Measurements from ENCODE around the gene C2orf76.

DNA sequence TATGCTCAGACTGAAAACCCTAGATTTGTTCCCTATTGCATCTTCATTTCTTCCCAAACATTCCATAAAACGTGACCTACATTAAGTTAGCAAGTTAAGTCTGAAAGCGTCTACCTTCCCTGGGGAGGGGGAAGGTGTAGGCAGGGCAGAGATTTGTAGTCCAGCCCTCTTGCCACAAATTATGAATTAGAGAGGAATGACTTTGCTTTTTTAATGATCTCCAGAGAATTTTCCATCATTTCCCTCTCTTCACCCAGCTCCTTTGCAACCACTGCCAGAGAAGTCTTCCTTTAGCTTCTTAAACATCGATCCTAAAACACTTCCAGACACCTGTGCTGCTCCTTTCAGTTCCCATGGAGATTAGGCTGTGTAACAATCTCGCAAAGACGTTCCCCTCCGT is 1.2 kb downstream of the C2orf76 start:
- TF ChIP-seq YY1 (IDR thresholded peaks at IDR 0.05; ENCODE audit: low read depth) (no peak), RXRA (IDR thresholded peaks at IDR 0.05; ENCODE audit: borderline replicate concordance, low read depth) (no peak), TAF1 (IDR thresholded peaks at IDR 0.05; ENCODE audit: borderline replicate concordance, low read depth, low read length) (no peak), MEF2A (IDR thresholded peaks at IDR 0.05; ENCODE audit: borderline replicate concordance, low read depth) (no peak), EP300 (IDR thresholded peaks at IDR 0.05; ENCODE audit: borderline replicate concordance in 1 of 2, low read depth in 1 of 2, low read length in 1 of 2) (no peak), POLR2AphosphoS5 (IDR thresholded peaks at IDR 0.05; ENCODE audit: low read depth, low read length) (no peak), NRF1 (IDR thresholded peaks at IDR 0.05; ENCODE audit: low read depth, low read length) (no peak), SIN3A (IDR thresholded peaks at IDR 0.05; ENCODE audit: borderline replicate concordance, low read depth, low read length) (no peak), GATA2 (CRISPR knock-in tag; IDR thresholded peaks at IDR 0.05) (no peak)
- TF ChIP-seq, protein P1, sequence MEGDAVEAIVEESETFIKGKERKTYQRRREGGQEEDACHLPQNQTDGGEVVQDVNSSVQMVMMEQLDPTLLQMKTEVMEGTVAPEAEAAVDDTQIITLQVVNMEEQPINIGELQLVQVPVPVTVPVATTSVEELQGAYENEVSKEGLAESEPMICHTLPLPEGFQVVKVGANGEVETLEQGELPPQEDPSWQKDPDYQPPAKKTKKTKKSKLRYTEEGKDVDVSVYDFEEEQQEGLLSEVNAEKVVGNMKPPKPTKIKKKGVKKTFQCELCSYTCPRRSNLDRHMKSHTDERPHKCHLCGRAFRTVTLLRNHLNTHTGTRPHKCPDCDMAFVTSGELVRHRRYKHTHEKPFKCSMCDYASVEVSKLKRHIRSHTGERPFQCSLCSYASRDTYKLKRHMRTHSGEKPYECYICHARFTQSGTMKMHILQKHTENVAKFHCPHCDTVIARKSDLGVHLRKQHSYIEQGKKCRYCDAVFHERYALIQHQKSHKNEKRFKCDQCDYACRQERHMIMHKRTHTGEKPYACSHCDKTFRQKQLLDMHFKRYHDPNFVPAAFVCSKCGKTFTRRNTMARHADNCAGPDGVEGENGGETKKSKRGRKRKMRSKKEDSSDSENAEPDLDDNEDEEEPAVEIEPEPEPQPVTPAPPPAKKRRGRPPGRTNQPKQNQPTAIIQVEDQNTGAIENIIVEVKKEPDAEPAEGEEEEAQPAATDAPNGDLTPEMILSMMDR (IDR thresholded peaks at IDR 0.05) = no peak
- TF ChIP-seq, protein P2, sequence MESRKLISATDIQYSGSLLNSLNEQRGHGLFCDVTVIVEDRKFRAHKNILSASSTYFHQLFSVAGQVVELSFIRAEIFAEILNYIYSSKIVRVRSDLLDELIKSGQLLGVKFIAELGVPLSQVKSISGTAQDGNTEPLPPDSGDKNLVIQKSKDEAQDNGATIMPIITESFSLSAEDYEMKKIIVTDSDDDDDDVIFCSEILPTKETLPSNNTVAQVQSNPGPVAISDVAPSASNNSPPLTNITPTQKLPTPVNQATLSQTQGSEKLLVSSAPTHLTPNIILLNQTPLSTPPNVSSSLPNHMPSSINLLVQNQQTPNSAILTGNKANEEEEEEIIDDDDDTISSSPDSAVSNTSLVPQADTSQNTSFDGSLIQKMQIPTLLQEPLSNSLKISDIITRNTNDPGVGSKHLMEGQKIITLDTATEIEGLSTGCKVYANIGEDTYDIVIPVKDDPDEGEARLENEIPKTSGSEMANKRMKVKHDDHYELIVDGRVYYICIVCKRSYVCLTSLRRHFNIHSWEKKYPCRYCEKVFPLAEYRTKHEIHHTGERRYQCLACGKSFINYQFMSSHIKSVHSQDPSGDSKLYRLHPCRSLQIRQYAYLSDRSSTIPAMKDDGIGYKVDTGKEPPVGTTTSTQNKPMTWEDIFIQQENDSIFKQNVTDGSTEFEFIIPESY (IDR thresholded peaks at IDR 0.05; ENCODE audit: borderline replicate concordance, low read depth) = no peak
- TF ChIP-seq, protein P3, sequence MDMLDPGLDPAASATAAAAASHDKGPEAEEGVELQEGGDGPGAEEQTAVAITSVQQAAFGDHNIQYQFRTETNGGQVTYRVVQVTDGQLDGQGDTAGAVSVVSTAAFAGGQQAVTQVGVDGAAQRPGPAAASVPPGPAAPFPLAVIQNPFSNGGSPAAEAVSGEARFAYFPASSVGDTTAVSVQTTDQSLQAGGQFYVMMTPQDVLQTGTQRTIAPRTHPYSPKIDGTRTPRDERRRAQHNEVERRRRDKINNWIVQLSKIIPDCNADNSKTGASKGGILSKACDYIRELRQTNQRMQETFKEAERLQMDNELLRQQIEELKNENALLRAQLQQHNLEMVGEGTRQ (IDR thresholded peaks at IDR 0.05; ENCODE audit: borderline replicate concordance, low read depth, low read length) = no peak
- TF ChIP-seq, protein P4, sequence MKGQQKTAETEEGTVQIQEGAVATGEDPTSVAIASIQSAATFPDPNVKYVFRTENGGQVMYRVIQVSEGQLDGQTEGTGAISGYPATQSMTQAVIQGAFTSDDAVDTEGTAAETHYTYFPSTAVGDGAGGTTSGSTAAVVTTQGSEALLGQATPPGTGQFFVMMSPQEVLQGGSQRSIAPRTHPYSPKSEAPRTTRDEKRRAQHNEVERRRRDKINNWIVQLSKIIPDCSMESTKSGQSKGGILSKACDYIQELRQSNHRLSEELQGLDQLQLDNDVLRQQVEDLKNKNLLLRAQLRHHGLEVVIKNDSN (IDR thresholded peaks at IDR 0.05; ENCODE audit: borderline replicate concordance, low read depth) = no peak
- TF ChIP-seq, protein P5, sequence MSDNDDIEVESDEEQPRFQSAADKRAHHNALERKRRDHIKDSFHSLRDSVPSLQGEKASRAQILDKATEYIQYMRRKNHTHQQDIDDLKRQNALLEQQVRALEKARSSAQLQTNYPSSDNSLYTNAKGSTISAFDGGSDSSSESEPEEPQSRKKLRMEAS (IDR thresholded peaks at IDR 0.05; ENCODE audit: low read depth) = no peak
